HepG2 (cell line): ENCODE measurements around the gene STAB2. TPM values are rescaled to one million over a fixed set of nuclear protein-coding genes. Genes with fewer than 3 reads are reported as not detected.

Experiments
- ATAC-seq: fragments of 200-7000 bp; cut with Tn5 transposase; 3 replicates; pipeline ENCODE4 v1.9.1; 2020; ENCODE audit warnings: mild to moderate bottlenecking, moderate library complexity
- BruUV-seq: library from RNA; stranded (reverse); fragments of 400-500 nt; replicated peaks from 2 replicates; lab custom pipeline; 2021; lab: Mats Ljungman, UMichigan
- CTCF ChIA-PET: fragments of 300-600 bp; formaldehyde crosslinking; extraction: SDS; loops from one replicate; lab custom pipeline; 2021; ENCODE audit warnings: low total read pairs, inconsistent platforms, low intra/inter-chr PET ratio; lab: Yijun Ruan, JAX
- POLR2A ChIA-PET: fragments of 350-600 bp; sonication (Branson Sonifier 250); formaldehyde crosslinking; loops from one replicate; lab custom pipeline; 2020; ENCODE audit warnings: antibody characterized with exemption, inconsistent platforms; lab: Yijun Ruan, JAX
- DNase-seq: peaks from one replicate; pipeline ENCODE4 v3.0.0-alpha.2; 2015; ENCODE audit warnings: low spot score
- FAIRE-seq: peaks from 3 replicates; lab custom pipeline; 2011; peaks lifted over from hg19 to GRCh38; lab: Jason Lieb, UNC
- H2AFZ ChIP-seq: one replicate; pipeline ENCODE4 v1.6.1; 2011; ENCODE audit warnings: low read length, inconsistent platforms
- H3K27ac ChIP-seq: fragments of 300-600 bp; 3 replicates; pipeline ENCODE4 v1.8.0; 2011; ENCODE audit warnings: mixed run types, mild to moderate bottlenecking, mixed read lengths, low read length, inconsistent platforms; ENCODE audit not compliant: insufficient read depth; ENCODE audit errors: extremely low read length
- H3K27me3 ChIP-seq, 2 experiments: fragments of 200-600 bp in 1 of 2; 2 replicates in 1 of 2; 3 replicates in 1 of 2; pipeline versions ENCODE4 v1.6.0 to v1.8.0; 2011; ENCODE audit warnings: low read length in 2 of 2, mild to moderate bottlenecking in 2 of 2, moderate library complexity in 2 of 2, inconsistent platforms in 1 of 2; ENCODE audit not compliant: insufficient read depth in 2 of 2, control insufficient read depth in 1 of 2
- H3K36me3 ChIP-seq, 2 experiments: fragments of 200-600 bp in 1 of 2; replicated peaks in 1 of 2; 2 replicates in 1 of 2; 3 replicates in 1 of 2; pipeline versions ENCODE4 v1.5.1 to v1.8.0; 2011; ENCODE audit warnings: low read length in 2 of 2, inconsistent platforms in 1 of 2; ENCODE audit not compliant: insufficient read depth in 2 of 2, control insufficient read depth in 1 of 2
- H3K4me1 ChIP-seq: 2 replicates; pipeline ENCODE4 v1.5.1; 2012; ENCODE audit warnings: low read length, inconsistent platforms; ENCODE audit not compliant: insufficient read depth
- H3K4me2 ChIP-seq: 2 replicates; pipeline ENCODE4 v1.6.0; 2011; ENCODE audit warnings: low read depth, low read length, inconsistent platforms
- H3K4me3 ChIP-seq, 3 experiments: fragments of 200-600 bp in 1 of 3; sonication (generic), shearing (Covaris generic) in 1 of 3; replicated peaks in 1 of 3; 2 replicates each; pipeline ENCODE4 v1.5.1; 2011 to 2016; ENCODE audit warnings: low read length in 3 of 3, inconsistent platforms in 2 of 3, low read depth in 2 of 3, mild to moderate bottlenecking in 2 of 3, control low read depth in 1 of 3, mixed read lengths in 1 of 3; ENCODE audit not compliant: insufficient read depth in 1 of 3
- H3K79me2 ChIP-seq: one replicate; pipeline ENCODE4 v1.6.1; 2011; ENCODE audit warnings: low read length, inconsistent platforms; ENCODE audit not compliant: insufficient read depth
- H3K9ac ChIP-seq: 2 replicates; pipeline ENCODE4 v1.6.0; 2011; ENCODE audit warnings: mild to moderate bottlenecking, low read depth, low read length, inconsistent platforms; ENCODE audit not compliant: insufficient read depth
- H3K9me3 ChIP-seq: 2 replicates; pipeline ENCODE4 v1.5.1; 2012; ENCODE audit warnings: mild to moderate bottlenecking, low read length
- H4K20me1 ChIP-seq: 2 replicates; pipeline ENCODE4 v1.6.0; 2011; ENCODE audit warnings: inconsistent platforms, mild to moderate bottlenecking, low read length, moderate library complexity; ENCODE audit not compliant: insufficient read depth
- ADNP ChIP-seq: sonication (generic); formaldehyde crosslinking; IDR thresholded peaks from 2 replicates; pipeline ENCODE4 v1.4.0; 2020; ENCODE audit warnings: missing genetic modification reagents
- CENPBD1 ChIP-seq: sonication (generic); formaldehyde crosslinking; IDR thresholded peaks from 2 replicates; pipeline ENCODE4 v1.8.0; 2022; ENCODE audit warnings: missing genetic modification reagents, low read depth, mild to moderate bottlenecking, borderline replicate concordance
- CHCHD3 ChIP-seq: sonication (generic); formaldehyde crosslinking; IDR thresholded peaks from 2 replicates; pipeline ENCODE4 v1.8.0; 2022; ENCODE audit warnings: mild to moderate bottlenecking, missing genetic modification reagents, moderate library complexity
- E2F1 ChIP-seq: sonication (generic); formaldehyde crosslinking; IDR thresholded peaks from 2 replicates; pipeline ENCODE4 v1.5.0; 2020; ENCODE audit warnings: missing genetic modification reagents
- HDAC6 ChIP-seq: fragments of 200-600 bp; sonication (generic); IDR thresholded peaks from 2 replicates; pipeline ENCODE4 v1.7.0; 2017; ENCODE audit warnings: mild to moderate bottlenecking, antibody characterized with exemption, low read length, low read depth
- NR2C2 ChIP-seq: sonication (generic); formaldehyde crosslinking; IDR thresholded peaks from 2 replicates; pipeline ENCODE4 v1.4.0; 2020; ENCODE audit warnings: missing genetic modification reagents, mild to moderate bottlenecking, moderate library complexity, borderline replicate concordance
- PRMT3 ChIP-seq: sonication (generic); formaldehyde crosslinking; IDR thresholded peaks from 2 replicates; pipeline ENCODE4 v1.8.1; 2022; ENCODE audit warnings: low read depth, mild to moderate bottlenecking, moderate library complexity, missing genetic modification reagents, borderline replicate concordance
- RBM39 ChIP-seq: fragments of 200-400 bp; formaldehyde crosslinking; IDR thresholded peaks from one replicate; pipeline ENCODE4 v1.6.1; 2018; ENCODE audit warnings: antibody characterized with exemption, mild to moderate bottlenecking, low read depth, low read length; ENCODE audit not compliant: poor library complexity, severe bottlenecking
- SIX1 ChIP-seq: sonication (generic); formaldehyde crosslinking; IDR thresholded peaks from 2 replicates; pipeline ENCODE4 v1.4.0; 2020; ENCODE audit warnings: missing genetic modification reagents, borderline replicate concordance
- STAT5B ChIP-seq: sonication (generic); formaldehyde crosslinking; IDR thresholded peaks from 2 replicates; pipeline ENCODE4 v1.4.0; 2020; ENCODE audit warnings: missing genetic modification reagents
- ZNF558 ChIP-seq: sonication (generic); formaldehyde crosslinking; IDR thresholded peaks from 2 replicates; pipeline ENCODE4 v1.9.0; 2022; ENCODE audit warnings: mild to moderate bottlenecking, missing genetic modification reagents, borderline replicate concordance
- ZNF776 ChIP-seq: sonication (generic); formaldehyde crosslinking; IDR thresholded peaks from 2 replicates; pipeline ENCODE4 v1.4.0; 2020; ENCODE audit warnings: mild to moderate bottlenecking, missing genetic modification reagents
- ZNF839 ChIP-seq: sonication (generic); formaldehyde crosslinking; IDR thresholded peaks from 2 replicates; pipeline ENCODE4 v1.4.0; 2020; ENCODE audit warnings: missing genetic modification reagents, mild to moderate bottlenecking, borderline replicate concordance
- WGBS: methylation state at CpG from one replicate; pipeline ENCODE4 v1.1.6; 2017; ENCODE audit warnings: low lambda C conversion rate; 5-methylcytosine and 5-hydroxymethylcytosine counted together
- in situ Hi-C: cut with HindIII; loops from 2 replicates; pipeline ENCODE4 v1.10.0; 2017; ENCODE audit warnings: low pct_unique_long_range_greater_than_20kb; ENCODE audit not compliant: extremely low pct_ligation_motif_present
- intact Hi-C: fragments of 100-400 bp; cut with micrococcal nuclease; formaldehyde crosslinking; loops from one replicate; pipeline ENCODE4 v1.10.0; 2022; ENCODE audit not compliant: unreplicated experiment
- polyA plus RNA-seq, 8 experiments: library from polyadenylated mRNA; depleted of rRNA in 3 of 8; stranded (reverse) in 7 of 8; unstranded in 1 of 8; fragments of >200 nt; fragmentation: Illumina TruSeq in 4 of 8; extraction: Trizol in 4 of 8; gene quantifications; 2 replicates each; pipeline versions ENCODE4 v1.2.1 to v1.2.3, GENCODE V29; 2011 to 2016; ENCODE audit warnings: low read depth in 4 of 8, missing spikeins in 1 of 8, mixed read lengths in 1 of 8; ENCODE audit not compliant: insufficient read depth in 1 of 8
- total RNA-seq, 5 experiments: library from RNA; depleted of rRNA; stranded (reverse); fragments of >200 nt; fragmentation: Illumina TruSeq; extraction: Trizol; gene quantifications; 2 replicates each; pipeline ENCODE4 v1.2.3, GENCODE V29; 2016; ENCODE audit warnings: low read depth in 1 of 5

The STAB2 gene
- total and polyA plus RNA-seq, 2 of the 13 experiments (the other 11 are each of a cell fraction or from before 2014, with no cell fraction given): not detected

- CTCF ChIA-PET: no interaction called here
- no peak for ATAC-seq
- no peak overlapping the region for H2AFZ ChIP-seq
- in situ Hi-C loops: loop anchor here (10.0 kb wide), 1 partner anchor 86 kb away; no protein-coding TSS in a partner anchor
- no peaks in the 10 kb centered on the region for H4K20me1 ChIP-seq
- no peak overlapping the region for H3K9ac ChIP-seq
- no peak overlapping the region for H3K4me3 ChIP-seq
- no peak for DNase-seq
- peaks cover 17 to 48% of the 10 kb centered on the region in 2 experiments for H3K36me3 ChIP-seq
- POLR2A ChIA-PET: no interaction called here
- no TSS peak for BruUV-seq
- H3K4me1 ChIP-seq: peaks cover 1% of the 10 kb centered on the region; the same call in 1 of the 2 replicates
- intact Hi-C loops: loop anchor here (10.0 kb wide), 1 partner anchor 156 kb away; the partner anchor contains the start of gene HSP90B1
- H3K4me2 ChIP-seq: no peak overlapping the region
- no peak for FAIRE-seq
- H3K79me2 ChIP-seq: no peaks in the 10 kb centered on the region
- H3K9me3 ChIP-seq: no peaks in the 10 kb centered on the region
- no peak for TF ChIP-seq NR2C2
- TF ChIP-seq ZNF776: no peak
- TF ChIP-seq CHCHD3 (CRISPR knock-in tag): no peak
- no peak for TF ChIP-seq ZNF558 (CRISPR knock-in tag)
- TF ChIP-seq RBM39: no peak
- no peak for TF ChIP-seq SIX1 (CRISPR knock-in tag)
- no peak for TF ChIP-seq ADNP (CRISPR knock-in tag)
- no peak for TF ChIP-seq CENPBD1
- TF ChIP-seq HDAC6: no peak
- no peak for TF ChIP-seq PRMT3
- TF ChIP-seq ZNF839: no peak
- TF ChIP-seq E2F1 (CRISPR knock-in tag): no peak
- no peak for TF ChIP-seq STAT5B (CRISPR knock-in tag)
- TF ChIP-seq, all 625 proteins: peak for 0
- H3K27ac ChIP-seq: no peak overlapping the region
- 91% methylated on average over 6 of the region's 6 CpGs for WGBS
- no peaks in the 10 kb centered on the region for H3K27me3 ChIP-seq
Measured at GRCh38 chr12:103778781-103779180, 191.7 kb downstream of the STAB2 start.
